Lung microvascular endothelial cell (primary cell): ENCODE data around the gene GSE1. TPM values are rescaled to one million over a fixed set of nuclear protein-coding genes. Genes with fewer than 3 reads are reported as not detected.
A peak's percentile ranks its signal among the peaks of the same experiment; 100 is the strongest.

Experiments used
- DNase-seq, 2 donors: peaks; one replicate each; pipeline versions ENCODE4 v3.0.0 to v3.0.0-alpha.2; 2010; ENCODE audit warnings: low read depth in 2 of 2
- total RNA-seq: library from RNA; depleted of rRNA; stranded (reverse); fragments of >200 nt; gene quantifications from 2 replicates; pipeline ENCODE4 v1.2.1, GENCODE V29; 2014

The GSE1 gene
- total RNA-seq, result 6.5 and 12.1 TPM in 2 replicates

DNA sequence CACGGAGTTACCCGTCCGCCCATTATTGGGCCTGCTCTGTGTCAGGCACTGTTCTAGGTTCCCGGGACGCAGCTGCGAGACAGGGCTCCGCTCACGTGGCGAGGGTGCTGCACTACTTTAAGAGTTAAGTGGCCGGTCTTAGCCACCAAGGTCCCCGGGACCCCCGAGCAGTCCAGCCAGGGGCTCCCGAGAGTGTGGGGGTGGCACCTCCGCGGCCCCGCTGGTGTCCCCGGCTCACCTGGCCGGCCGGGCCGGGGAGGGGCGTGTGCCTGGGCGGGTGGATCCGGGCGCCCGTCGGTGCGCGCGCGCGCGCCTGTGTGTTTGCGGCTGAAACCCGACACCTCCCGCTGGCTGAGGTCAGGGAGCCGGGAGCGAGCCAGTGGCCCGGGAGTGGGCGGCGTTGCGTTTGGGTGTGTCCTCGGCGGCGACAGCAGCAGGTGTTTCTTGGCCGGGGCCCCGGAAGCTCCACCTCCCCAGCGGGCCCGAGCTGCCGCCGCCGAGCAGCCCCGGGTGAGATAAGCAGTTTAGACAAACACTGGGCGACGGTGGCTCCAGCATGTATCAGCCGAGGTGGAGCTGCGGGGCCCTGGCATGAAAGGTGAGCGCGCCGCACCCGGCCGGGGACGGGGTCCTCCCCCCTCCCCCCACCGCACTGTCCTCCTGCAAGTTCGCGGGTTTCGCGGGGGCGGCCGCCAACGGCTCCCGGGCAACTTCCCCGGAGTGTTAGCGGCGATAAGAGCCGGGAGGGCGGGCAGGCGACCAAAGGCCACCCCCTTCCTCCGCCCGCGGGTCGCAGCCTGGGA is at the start of gene GSE1:
TSS of gene GSE1 (plus strand) at position 522 of the 803 bp plus-strand sequence. CDS start at position 592, 70 bp downstream.
- DNase-seq, result peak; percentile 42 to 73

DNA sequence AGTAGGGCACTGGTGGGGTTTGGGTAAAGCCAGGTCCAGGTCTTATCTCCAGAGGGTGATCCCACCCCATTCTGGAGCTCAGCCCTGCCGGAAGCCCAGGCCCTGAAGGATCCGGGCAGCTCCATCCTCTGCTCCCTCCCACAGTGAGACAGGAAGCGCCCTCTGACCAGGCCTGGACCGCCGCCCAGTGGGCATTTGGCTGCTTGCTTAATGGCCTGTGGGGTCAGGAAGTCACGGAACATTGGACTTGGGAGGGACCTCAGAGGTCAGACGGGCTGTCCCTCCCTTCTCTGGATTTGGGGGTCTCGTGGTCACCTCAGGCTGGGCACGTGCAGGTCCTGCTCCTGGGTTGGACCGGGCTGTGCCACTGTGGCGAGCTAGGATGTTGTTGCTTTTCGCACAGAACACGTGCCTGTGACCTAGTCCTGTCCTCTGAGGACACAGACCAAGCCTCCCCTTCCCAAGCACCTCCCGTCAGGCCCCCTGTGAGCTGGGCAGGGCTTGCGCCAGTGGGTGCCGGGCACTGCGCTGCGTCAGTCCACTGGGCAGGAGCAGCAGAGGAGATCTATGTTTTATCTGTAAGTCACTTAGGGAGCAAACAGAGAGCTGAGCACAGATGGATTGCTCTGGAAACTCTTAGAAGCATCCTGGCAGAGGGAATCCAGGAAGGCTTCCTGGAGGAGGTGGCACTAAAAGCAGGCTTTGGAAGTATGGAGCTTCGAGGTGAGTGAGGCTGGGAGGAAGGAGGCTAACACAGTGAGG is 49.4 kb upstream of the GSE1 start:
- DNase-seq, result peak; percentile 75 to 79

DNA sequence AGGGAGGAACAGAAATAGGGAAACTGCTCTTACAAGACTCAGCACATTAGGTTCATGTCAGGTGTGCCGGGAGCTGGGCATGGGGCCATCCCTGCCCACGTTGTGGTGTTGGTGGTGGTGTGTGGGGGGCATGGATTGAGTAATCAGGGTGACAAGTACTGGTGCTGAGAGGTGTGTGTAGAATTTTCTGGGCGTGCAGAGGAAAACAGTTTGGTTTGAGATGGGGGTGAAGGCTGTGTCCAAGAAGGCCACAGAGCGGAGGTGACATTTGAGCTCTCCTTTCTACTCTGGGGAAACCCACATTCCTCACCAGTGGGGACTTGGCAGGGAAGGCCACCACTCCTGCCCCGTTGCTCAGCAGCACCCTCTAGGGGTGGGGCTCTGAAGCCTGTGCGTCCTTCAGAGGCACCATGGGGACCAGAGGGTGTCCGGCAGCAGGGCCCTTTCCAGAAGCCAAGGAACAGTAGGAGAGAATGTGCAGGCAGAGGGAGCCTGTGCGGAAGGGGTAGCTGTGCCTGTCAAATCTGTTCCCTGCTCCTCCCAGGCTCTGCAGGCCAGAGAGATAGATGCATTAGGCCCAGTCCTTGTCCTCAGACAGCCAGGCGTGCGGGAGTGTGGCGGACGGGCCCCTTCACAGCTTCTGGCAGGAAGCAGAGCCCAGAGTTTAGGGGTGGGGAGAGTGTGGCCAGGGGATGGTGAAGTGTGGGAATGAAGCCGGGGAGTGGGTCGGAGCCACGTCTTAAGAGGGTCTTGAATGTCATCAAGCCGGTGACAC is 48.7 kb upstream of the GSE1 start:
- no peak for DNase-seq

DNA sequence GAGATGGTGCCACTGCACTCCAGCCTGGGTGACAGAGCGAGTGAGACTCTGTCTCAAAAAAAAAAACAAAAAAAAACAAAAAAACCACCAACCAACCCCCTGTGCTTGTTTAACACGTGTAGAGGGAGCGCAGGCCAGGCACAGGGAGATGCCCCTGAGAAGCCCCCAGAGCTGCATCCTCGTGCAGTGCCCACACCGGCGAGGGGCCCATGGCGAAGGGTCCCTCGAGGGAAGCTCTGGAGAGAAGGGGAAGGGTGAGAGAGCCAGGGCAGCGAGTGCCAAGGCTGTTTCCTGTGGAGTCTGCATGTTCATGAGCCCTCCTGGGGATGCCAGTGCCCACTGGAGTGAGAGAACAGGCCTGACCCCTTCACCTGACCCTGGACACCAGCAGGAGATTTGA is 47.8 kb upstream of the GSE1 start:
- no peak for DNase-seq

DNA sequence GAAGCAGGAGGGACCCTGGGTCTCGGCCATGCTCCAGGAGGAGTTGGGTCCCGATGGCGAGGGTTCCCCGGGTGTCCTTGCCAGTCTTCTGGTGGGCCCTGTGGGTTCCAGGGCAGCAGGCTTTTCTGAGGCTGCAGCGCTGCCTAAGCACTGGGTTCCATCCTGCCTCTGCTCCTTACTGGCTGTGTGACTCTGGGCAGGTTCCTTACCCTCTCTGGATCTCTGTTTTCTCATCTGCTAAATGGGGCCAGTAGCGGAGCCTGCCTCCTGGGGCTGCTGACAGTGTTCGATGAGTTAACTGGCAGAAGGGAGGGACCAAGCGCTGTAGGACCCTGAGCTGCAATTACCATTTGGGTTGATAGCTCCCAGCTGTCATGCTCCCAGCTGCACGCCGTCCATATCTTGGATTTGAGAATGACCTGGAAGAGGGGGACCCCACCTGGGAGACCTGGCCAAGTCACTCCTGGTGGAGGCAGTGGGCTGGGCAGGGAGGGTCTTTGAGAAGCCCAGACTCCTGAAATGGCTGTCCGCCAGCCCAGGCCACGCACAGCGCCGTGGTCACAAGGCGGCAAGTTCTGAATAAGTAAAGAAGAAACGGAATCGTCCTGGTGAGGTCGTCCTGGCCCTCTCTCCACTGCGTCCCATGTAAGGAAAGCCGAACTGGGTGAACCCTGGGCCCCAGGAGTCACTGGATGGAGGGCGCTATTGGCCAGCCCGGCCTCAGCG is 47.2 kb upstream of the GSE1 start:
- no peak for DNase-seq

DNA sequence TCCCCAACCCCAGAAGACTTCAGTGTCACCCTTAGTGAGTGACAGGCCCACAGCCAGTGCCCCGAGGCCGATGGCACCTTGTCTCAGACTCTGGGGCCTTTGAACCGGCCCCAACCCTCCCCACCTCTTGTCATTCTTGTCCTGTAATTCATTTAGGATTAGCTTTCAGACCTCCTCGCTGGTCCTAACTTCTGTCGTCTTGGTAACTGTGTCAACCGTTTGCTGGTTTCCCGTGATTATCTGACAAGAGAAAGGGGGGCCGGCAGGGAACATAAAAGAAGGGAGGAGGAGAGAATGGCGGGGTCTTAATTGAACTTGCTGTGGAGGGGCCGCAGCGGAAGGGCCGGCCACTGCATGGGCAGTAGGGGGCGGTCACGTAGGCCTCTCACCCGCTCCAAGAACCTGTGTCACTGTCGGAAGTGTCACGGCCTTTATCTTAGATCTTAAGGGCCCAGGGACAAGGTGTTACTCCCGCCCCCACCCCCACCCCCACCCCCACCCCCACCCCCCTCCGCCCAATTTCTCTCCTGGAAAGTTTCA is 46.5 kb upstream of the GSE1 start:
- no peak for DNase-seq

DNA sequence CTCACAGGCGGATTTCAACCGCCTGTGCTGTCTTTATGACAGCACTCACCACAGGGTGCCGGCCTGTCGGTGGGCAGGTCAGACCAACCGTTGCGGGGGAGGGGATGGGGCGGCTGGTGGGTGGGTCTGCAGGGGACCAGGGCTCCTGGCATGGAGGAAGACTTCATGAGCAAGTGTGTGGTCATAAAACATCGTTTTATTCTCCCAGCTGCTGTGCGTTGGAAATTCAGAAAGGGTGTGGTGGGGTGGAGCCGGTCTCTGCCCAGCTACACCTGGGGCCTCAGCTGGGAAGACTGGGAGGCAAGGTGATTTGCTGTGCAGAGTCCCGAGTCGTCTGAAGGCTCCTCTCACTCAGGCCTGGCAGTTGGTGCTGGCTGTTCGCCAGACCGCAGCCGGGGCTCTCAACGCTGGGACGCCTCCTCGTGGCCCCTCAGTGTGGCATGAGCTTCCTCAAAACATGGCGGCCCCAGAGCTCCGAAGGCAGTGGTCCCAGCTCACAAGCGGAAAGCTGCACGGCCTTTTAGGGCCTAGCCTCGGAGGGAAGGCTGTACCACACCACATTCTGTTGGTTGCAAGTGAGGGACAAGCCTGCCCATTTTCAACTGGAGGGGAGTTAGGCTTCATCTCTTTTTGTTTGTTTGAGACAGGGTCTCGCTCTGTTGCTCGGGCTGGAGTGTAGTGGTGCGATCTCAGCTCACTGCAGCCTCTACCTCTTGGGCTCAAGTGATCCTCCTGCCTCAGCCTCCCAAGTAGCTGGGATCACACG is 45.8 kb upstream of the GSE1 start:
- no peak for DNase-seq

DNA sequence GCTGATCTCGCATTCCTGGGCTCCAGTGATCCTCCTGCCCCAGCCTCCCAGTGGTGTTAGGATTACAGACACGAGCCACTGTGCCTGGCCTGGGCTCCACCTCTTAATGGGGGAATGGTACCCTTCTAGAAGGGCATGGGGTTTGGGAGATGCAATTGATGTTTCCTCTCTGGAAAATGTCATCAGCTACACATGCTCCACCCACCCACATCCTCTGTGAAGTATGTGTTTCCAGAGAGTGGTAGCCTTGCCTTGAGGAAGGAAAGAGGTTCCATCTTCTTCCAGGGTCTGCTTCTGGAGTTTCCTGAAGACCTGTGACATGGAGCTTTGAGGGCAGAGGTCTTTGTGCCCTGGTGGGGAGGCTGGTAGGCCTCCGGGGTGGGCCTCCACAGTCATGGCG is 45.2 kb upstream of the GSE1 start:
- DNase-seq, result no peak

DNA sequence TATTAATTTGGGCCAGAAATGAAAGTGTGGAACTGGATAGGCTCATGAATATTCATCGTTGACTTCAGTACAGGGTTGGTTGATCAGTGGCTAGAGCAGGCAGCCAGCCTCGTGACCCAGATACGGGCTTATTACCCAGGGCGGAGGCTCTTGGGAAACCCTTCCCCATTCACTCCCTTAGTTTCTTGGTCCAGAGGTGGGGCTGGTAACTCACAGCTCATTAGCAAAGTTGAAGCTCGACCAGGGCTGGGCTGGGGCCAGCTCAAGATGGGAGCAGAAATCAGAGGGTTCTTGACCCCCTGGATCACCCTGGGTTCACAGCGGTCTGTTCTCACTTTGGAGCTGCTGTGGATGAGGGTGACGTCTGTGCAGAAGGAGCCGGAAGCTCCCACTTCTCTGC is 44.6 kb upstream of the GSE1 start:
- no peak for DNase-seq

DNA sequence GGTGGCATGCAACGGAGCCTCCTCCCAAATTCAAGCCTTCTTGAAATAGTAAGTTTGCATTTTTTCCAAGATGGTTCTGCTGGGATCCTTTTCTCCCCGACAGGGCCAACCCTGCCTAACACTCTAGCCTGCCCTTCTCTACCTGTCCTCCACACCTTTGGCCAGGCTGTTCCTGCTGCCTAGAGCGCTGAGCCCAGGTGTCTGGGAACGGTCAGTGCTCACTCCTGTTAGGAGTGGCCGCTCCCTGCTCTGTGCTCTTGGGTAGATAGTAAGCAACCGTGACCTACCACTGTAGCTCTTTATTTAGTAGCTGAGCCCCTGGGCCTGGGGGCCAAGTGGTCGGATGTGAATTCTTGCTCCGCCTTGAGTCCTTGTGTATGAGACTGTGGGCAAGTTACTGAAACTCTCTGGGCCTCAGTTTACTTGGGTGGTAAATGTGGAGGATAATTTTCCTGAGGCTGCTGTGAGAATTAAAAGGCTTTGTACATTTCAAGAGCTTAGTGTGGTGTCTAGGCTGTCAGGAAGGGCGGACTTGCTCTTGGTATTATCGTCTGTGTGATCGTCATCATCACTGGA is 44.0 kb upstream of the GSE1 start:
- DNase-seq, result no peak

DNA sequence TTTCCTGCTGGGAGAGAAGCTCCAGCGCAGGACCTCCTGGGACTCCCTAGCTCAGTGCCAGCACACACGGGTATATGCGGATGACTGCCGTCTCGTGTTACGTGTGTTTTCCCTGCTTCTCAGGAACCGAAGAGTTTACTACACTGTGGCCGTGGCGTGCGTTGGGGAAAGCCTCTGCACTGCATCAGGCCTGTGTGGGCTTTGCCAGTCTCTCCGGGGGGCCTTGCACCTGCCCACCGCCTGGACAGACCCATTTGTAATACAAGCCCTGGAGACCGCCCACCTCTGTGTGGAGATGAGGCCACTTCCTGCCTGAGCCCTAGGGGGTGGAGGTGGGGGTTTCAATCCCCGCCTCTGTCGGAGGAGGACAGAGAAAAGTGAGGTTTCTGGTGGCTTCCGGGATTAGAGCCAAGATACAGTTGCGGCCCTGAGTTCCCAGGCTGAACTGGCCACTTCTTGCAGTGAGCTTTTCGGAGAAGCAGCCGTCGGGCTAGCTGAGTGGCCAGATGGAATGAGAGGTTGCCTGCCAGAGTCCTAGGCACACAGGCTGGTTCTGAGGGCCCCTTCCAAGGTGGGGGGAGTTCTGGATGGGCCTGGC is 43.4 kb upstream of the GSE1 start:
- no peak for DNase-seq

DNA sequence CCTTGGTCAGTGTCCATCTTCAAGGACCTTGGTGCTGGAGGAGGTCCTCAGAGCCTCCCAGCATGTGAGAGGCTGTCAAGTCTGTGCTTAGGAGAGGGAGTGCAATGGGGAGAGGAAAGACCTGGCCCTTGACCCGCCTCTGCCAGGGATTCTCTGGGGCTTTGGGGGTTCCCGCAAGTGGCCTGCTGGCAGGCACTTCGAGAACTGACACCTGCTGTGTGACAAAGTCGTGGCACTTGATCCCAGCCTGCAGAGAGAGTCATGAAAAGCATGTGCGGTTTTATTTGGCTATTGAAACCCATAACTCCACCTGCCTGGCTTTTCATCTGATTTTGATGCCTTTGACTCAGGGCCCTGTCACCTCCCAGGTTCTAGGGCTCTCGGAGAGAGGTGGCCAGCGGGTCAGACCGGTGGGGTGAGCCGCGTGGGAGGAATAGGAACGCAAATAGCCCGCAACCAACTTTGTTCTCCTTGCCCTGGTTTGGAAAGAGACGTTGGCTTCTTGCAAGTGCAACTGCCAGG is 42.8 kb upstream of the GSE1 start:
- DNase-seq, result no peak

DNA sequence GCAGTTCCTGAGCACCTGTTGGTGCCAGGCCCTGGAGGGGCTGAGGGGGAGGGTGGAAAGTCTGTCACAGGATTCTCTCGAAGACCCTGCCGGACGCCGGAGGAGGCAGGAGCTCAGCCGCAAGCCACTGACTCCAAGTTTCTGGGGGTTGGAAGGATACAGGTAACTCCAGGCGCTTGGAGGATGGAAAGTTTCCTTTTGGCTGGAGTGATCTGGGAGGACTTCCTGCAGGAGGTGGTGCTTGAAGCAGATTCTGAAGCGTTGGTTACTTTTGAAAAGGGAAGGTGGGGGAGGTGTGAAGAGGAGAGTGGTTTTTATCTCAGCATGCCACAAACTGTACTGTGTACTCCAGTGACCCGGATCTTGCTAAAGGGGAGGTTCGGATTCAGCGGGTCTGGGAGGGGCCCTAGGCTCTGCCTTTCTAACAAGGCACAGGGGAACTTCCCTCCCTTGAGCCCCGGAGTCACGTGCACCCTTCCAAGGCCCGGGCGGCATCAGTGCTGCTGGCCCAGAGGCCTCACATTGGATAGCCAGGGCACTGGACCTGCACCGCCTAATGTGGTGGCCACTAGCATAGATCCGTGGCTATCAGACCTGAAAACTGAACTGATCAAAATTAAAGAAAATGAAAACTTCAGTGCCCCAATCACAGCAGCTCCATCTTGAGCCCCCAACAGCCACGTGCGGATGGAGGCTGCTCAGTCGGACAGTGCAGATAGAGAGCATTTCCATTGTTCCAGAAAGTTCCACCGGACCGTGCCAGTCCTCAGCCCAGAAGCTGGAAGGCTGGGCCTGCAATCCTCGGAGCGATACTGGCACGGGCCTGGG is 42.2 kb upstream of the GSE1 start:
- DNase-seq, result no peak

DNA sequence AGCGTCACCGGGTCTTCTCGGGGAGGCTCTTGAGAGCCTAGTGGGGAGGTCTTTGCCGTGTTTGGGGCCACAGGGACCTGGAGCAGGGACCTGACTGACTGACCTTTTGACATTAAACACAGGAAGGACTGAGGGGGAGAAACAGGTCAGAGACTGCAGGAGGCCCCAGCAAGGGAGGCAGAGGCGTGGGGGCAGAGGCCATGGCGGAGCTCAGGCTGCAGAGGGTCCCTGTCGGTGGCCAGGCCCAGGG is 41.6 kb upstream of the GSE1 start:
- no peak for DNase-seq

DNA sequence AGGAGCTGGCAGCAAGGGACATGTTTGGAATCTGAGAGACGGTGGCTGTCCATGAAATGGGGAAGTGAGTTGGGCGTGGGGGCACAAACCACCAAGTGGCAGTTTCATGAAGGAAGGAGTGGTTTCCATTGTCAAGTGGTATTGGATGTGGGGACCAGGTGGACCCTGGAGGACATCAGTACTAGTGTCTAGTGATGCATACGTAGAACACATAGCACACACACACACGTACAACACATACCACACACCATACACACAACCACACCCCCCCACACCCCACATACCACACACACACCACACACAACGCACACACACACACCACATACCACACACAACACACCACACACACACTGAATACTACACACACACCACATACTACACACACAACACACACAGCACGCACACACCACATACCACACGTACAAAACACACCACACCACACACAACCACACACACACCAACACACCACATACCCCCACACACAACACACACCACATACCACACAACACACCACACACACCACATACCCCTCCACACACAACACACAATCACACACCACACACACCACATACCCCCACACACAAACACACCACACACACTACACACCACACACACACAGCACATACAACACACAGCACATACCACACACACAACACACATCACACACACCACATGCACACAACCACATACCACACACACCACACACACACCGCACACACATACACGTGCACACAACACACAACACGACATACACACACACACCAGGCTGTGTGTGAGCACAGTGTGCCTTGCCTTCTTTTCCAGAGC is 41.1 kb upstream of the GSE1 start:
- DNase-seq, result no peak

DNA sequence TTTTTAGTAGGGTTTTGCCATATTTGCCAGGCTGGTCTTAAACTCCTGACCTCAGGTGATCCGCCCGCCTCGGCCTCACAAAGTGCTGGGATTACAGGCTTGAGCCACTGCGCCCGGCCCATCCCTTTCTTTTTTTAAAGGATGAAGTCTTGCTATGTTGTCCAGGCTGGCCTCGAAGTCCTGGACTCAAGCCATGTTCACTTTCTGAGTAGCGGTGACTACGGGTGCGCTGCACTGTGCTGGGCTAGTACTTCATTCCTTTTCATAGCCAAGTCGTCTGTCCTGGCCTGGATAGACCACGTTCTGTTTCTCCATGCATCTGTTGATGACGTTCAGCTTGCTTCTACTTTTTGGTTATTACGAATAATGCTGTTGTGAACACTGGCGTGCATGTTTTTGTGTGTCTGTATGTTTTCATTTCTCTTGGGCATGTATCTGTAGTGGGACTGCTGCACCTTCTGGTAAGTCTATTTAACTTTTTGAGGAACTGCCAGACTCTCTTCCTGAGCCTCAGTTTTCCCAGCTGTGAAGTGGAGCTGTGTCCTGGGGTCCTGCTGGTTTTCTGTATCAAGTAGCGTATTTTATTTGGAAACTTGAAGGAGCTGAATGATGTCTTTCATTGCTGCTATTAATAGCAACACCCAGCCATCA is 40.0 kb upstream of the GSE1 start:
- no peak for DNase-seq
